CD1c-positive myeloid dendritic cell (primary cell): ENCODE measurements around the gene MYOG.

Experiments
- DNase-seq: peaks from one replicate; pipeline ENCODE4 v3.0.0-alpha.2; 2016; ENCODE audit errors: extremely low spot score

Gene MYOG

DNA sequence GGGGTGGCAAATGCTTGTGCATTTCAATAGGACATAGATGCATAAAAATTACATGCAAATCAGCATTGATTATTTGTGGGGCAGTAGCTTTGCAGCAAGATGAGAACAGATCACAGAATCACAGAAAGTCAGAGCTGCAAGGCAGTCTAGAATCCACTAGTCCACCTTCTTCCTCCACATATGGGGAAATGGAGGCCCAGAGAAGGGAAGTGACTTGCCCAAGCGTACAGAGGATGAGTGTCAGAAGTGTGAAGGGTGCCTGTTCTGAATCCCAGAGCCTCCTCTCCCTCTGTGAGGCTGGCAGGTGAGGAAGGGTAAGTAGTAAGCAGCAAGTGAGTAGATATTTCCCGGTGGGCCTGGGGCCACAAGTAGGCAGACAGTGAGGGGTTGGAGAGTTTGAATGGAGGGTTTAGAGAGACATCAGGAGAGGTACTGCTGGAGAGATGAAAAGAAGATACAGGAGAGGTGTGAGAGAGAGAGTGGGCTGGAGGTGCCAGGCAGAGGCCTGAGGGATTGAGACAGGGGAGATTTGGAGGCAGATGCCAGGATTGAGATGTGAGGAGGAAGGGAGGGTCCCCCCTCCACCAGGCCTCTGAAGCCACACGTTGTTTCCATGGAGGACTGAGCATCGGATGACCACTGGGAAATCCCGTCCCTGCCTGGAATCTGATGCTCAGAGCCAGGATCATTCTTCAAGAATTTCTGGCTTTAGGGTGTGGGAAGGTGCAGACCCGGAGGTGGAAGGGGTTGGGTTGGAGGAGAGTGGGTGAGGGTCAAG is 4.8 kb upstream of the MYOG start:
- DNase-seq: peak; percentile 21

DNA sequence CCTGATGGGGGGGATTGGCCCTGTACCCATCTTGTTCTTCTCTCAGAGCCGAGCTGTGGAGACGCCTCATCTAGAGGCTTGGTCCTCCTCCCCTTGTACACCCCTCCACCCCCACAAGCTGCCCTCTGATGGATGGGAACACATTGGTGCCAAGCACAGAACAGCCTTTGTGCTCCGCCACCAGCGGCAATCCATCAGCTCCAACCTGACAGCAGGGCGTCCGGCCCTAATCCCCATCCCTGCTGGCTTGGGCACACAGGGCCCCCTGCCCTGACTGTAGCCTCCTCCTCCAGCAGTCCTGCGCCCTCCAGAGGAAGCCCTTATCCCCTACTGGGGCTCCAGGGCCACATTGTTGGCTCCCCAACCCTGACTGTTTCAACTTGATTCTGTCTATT is 3.8 kb upstream of the MYOG start:
- DNase-seq: no peak

DNA sequence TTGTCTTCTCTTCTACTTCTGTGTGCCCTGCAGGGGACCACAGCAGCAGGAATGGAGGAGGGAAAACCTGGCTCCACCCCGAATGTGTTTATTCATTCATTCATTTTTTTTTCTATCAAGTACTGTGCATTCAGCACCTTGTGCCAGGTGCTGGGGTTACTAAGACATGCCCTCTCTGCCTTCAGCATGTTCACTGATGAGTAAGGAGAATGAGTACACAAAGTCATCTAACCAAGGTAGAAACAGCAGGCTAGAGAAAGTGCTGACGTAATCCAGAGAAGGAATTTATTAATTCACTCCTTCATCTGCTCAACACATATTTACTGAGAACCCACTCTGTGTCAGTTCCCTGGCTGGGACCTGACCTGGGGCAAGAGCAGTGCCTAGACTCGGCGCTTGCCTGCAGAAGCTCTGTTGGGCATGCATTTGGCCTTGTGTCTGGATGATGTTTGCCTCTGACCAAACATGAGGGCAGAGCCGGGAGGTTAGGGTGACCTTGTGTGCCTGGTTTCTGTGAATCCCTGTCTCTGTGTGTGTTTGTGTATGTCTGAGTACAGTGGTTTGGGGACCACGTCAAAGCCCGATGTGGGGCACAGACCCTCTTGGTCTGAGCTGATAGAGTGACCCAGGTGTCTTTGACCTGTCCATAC is 3.3 kb upstream of the MYOG start:
- no peak for DNase-seq

DNA sequence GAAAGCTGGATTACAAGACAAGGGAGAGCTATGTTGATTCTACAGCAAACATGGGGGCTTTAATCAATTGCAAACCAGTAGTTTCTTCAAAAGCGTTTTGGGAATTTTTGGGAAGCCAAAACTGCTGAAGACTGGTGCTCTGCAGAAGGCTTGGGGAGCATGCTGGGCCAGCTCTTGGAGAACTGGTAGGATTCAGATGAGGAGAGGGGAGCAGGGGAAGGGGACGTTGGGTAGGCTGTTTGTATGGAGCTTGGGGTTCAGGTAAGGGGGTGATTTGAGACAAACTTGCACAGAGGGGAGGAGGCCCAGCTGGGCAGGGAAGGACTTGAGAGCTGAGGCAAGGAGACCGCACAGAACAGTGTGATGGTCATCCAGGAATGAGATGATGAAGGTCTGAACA is 2.6 kb upstream of the MYOG start:
- no peak for DNase-seq

DNA sequence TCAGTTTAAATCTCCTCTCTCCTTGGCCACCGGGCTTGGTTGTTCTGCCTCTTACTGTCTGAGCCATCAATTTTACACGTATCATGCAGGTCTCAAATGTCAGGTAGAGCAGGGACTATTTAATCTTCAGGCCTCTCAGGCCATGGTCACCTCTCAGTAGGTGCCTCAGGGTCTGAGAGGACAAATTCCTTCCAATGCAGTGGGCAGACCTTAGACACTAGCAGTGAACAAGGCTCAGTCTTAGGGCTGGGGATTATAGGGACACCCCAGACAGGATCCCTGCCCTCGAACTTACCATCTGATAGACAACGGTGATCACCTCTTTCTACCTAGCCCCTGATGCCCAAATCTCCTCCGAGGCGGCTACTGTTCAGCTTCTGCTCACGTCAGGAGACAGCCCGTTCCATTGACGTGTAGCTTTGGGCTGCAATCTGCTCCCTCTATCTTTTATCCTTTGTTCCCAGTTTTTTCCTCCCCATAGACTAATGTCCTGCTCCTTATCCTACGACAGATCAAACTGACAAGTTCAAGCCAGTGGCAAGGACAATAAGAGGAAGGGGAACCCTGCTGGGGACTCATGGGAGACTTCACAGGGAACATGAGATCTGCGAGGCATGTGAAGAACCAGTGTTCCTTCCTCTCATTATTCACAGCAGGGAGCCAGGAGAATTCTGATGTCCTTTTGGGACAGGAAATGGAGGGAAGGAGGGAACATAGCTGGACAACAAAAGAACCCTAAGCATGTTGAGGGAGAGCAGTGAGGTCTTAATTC is 1.4 kb upstream of the MYOG start:
- no peak for DNase-seq

DNA sequence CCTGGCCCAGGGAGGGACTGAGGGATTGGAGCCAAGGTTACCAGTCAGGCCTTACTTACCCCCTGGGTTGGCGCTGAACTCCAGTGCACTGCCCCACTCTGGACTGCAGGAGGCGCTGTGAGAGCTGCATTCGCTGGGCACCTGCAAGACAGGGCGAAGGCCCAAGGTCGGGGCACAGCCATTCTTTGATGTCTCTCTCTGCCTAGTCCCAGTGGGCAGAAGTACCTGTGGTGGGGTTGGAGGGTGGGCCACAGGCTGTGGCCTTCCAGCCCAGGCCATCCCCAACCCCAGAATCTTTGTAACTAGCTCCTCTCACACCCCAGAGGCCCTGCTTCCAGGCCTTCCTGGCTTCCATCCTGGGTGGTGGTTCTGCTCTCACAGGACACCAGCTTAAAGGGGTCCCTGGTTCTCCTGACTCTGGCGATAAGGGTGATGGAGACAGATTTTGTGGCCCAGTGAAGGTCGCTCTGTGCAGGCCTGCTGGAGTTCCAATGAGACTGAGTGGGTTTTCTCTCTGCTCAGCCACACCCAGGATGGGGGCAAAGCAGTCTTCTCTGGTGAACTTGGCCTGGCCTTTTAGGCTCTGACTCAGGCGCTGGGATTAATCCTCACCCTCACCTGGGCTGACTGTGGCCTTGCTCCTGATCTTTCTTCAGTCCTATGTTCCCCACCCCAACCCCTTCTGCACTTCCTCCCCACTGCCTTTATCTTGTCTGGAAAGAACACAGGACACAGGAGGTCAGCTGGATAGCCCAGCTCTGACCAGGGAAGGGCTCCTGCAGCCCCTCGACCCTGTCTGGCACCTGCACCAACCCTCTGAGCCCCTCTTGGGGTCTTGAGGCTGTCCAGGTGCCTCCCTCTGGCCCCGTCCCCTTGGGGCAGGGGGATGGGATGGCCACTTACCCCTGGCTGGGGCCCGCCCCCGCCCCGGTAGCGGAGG is 954 bp downstream of the MYOG start:
- DNase-seq: peak; percentile 38

DNA sequence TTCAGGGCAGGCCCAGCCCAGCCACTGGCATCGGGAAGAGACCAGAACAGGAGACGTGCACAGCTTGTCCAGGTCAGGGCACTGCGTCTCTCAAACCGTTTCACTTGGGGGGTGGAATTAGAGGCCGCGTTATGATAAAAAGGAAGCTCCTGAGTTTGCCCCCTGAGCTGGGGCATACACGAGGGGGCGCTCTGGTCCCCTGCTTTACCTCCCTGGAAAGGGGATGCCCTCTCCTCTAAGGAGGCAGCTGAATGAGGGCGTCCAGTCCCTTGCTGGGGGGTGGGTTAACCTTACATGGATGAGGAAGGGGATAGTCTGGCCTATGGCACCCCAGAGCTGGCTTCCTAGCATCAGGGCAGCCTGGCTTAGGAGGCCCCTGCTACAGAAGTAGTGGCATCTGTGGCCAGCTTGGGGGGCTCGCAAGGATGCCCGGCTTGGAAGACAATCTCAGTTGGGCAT is 2.3 kb downstream of the MYOG start:
- DNase-seq: no peak

DNA sequence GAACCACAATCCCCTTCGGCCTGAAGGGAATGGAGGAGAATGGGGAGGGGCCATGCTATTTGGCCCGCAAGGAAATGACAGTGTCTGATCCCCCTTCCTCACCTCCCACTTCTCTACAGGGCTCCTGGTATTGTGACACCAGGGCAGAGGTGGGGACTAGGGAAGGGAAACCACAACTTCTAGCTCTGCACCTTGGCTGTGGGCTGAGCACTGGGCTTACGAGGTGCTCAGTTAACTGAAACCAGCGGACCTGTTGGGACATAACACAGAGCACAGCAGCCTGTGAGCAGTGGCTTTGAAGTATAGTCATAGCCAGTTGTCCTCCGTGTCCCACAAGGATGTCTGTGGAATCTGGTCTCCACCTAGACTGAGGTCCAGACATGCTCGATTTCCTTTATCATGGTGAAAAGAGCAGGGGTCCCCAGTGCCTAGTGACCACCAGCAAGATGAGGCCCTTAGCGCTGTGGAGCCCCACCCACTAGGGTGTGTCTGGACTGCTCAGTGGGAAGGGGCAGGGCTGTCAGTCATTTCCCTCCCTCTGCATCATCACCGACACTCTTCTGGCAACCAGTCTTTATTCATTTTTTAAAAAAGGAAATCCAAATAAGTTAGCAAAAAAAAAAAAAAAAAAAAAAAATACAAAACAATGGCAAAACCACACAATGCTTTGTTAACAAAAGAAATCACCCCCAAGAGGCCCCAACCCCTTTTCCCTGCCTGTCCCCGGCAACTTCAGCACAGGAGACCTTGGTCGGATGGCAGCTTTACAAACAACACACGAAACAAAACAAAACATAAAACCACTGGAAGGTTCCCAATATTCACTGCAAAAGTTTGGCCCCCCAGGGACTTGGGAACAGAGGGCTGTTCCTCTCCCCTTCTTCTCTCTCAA is 3.0 kb downstream of the MYOG start:
- peak; percentile 82 for DNase-seq

DNA sequence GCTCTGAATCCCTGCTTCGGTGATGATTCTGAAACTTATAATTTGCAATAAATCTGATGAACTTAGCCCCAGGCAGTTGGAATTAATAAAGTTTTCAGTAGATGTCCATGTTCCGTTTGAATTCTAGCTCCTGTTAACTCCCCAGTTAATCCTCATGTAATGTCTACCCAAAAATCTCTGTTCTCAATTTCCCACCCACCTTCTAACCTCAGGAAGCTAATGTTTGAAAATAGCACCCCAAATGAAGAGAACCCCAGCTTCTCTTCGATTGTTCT is 3.6 kb downstream of the MYOG start:
- no peak for DNase-seq

GRCh38 chr1:203081465-203082230 is 4.2 kb downstream of the MYOG start:
- no peak for DNase-seq

GRCh38 chr1:203080456-203080855 is 5.4 kb downstream of the MYOG start:
- DNase-seq: no peak

DNA sequence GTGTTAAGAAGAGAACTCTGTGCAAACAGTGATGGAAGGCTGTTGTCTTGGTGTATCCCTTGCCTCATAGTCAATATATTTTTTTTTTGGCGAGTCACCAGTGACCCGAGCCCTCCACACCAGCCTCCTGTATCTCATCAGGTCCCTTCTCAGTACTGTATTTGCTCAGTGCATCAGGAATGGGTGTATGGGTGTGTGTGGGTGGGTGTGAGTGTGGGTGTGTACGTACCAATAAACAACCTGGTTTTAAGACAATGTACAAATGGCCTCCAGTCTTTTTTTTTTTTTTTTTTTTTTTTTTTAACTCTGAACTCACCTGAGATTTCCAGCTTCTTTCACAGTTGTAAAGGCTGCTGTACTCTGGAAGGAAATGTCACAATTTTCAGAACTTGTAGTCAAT is 7.3 kb downstream of the MYOG start:
- DNase-seq: no peak

DNA sequence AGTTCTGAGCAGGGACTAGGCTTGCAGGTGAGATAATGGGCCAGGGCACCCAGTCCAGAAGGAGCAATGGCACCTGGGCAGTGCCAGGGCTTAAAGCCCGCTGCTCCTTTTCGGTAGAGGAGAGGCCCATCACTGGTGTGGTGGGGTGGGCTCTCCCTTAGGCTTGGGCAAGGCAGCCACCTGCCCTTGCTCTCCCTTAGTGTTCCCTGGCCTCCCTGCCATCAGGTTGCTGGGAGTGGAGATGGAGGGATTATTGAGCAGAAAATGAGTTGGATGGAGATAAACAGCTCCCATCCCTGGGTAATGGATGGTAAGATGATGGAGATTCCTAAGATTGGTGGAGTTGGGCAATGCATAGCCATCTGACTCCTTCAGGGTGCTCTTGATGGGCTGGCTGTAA is 7.9 kb downstream of the MYOG start:
- DNase-seq: no peak

GRCh38 chr1:203077367-203077766 is 8.4 kb downstream of the MYOG start:
- DNase-seq: no peak

- peak; percentile 63 for DNase-seq
Measured at GRCh38 chr1:203076031-203076511, 9.7 kb downstream of the MYOG start.

DNA sequence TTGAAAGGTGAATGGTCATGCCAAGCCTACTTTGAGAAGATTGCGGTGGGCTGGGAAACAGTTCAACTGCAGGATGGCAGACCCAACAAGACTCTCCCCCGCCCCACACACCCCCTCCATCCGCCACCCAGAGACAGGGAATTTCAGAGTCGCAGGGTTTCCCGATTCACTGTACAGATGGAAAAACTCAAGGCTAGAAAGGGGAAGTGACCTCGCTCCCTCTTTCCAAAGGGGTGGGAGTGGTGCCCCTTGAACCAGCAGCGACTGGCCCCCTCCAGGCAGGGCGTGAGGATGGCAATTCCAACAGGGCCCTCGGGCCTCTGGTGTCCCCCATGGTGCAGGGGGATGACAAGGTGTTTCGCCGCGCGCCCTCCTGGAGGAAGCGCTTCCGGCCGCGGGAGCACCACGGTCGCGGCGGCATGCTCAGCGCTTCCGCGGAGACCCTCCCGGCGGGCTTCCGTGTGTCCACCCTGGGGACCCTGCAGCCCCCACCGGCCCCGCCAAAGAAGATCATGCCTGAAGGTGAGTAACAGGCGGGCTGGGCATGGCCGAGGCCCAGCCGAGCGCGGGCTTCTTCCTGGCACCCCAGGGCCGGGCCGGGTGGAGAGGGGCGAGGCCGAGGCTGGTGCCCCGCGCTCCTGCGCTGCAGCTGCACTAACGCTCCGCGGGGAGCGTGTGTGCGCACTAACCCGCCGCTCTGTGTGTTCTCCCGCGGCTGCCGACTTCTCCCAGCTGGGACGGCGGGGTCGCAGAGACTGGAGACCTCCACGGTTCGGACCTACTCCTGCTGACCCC is 10.4 kb downstream of the MYOG start:
- DNase-seq: peak; percentile 38

GRCh38 chr1:203074610-203075009 is 11.2 kb downstream of the MYOG start:
- no peak for DNase-seq

DNA sequence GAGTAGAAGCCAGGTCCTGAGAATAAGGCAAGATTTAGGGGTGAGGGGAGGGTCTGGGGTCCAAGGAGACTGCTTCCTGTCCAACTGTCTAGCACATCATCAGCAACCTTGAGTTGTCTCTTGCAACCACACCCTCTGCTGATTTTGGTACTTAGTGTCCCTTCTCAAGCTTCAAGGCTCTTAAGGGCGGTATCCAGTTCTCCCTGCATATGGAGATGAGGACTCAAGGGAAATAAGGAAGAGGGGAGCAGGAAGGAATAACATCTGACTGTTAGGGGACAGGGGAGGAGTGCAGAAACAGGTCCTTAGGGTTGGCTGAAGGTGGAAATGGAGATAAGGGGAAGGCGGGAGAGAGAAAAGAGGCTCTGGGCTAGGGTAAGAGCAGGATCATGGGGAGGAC is 12.3 kb downstream of the MYOG start:
- DNase-seq: no peak

GRCh38 chr1:203072911-203073310 is 12.9 kb downstream of the MYOG start:
- DNase-seq: no peak
